ENCODE results near the gene ANAPC5.
"Not testable (repeated sequence)": the region's sequence is repeated elsewhere in the genome, so short reads cannot be mapped to it uniquely, and the experiment has no call there.

The ANAPC5 gene

DNA sequence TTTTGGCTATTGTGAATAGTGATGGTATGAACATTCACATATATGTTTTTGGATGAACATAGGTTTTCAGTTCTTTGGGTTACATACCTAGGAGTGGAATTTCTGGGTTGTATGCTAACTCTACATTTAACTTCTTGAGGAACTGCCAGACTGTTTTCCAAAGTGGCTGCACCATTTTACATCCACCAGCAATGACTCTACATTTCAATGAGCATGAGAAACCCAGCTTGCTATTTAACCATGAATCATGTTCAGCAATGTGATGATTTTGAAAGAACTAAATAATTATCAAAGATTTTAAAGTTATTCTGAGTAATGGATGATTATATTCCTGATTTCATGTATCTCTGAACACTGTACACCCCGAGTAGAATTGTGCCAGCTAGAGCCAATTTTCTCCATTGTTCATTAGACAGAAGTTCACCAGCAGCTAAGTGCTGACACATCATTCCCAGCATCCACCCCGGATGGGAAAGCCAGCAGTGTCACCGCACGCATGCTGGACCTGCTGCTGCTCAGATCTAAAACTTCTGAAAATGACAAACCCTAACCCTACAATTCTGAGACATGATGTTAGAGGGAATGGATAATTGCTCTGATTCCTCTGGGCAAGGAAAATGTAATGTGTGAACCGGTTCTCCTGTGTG, 13.3 kb upstream of the ANAPC5 start:
- DNase-seq, result no peak

DNA sequence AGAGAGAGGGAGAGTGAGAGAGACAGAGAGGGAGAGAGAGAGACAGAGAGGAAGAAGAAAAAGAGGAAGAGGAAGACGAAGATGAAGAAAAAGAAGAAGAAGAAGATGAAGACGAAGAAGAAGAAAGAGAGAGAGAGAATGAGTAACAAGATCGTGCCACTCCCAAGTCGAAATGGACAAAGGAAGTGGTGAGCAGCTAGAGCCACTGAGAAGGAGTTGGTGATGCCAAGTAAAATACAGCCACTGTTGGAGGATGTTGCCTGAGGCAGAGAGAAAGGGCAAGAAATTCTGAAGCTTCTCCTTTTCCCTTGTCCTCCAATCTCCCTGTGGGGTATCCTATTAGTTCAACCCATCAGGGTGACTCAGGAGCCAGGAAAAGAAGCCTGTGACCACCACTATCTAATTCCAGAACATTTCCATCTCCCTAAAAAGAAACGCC, 12.5 kb upstream of the ANAPC5 start:
- DNase-seq, result no peak

DNA sequence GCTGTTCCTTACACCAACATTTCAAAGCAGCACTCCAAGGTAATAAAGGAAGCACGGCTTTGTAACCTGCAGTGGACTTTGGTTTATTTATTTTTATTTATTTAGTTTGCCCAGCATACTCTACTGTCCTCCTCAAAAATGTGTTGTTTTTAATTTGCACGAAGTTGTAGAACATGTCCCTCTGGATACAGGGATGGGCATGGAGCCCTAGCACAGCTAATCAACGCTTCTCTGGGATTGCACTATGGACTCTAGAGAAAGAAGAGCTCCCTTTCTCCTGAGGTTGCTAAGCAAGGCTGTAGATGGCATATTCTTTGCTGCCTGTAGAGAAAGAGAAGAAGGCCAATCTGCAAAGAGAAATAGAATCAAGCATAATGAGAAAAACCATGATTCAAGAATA, 5.9 kb upstream of the ANAPC5 start:
- DNase-seq, result no peak

DNA sequence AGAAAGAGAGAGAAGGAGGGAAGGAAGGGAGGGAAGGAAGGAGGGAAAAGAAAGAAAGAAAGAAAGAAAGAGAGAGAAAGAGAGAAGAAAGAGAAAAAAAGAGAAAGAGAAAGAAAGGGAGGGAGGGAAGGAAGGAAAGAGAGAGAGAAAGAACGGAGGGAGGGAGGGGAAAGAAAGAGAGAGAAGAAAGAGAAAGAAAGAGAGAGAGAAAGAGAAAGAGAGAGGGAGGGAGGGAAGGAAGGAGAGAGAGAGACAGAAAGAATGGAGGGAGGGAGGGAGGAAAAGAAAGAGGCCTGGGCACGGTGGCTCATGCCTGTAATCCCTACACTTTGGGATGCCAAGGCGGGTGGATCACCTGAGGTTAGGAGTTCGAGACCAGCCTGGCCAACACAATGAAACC, 5.1 kb upstream of the ANAPC5 start:
- DNase-seq, result no peak

DNA sequence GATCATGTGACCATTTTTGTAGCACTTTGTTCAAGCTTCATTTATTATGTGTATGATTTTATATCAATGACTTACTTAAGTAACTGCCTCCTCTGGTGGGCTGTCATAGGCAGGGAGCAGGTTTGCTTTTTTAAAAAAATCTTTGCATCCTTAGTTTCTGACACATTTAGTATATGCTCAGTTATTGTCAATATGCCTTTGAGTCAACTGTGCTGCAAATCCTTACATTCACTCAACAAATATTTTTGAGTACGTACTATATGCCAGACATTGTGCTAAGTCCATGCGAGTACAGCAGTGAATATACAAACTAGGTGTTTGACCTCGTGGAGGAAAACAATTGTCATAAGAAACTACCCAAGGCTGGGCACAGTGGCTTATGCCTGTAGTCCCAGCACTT, 4.4 kb upstream of the ANAPC5 start:
- no peak for DNase-seq

DNA sequence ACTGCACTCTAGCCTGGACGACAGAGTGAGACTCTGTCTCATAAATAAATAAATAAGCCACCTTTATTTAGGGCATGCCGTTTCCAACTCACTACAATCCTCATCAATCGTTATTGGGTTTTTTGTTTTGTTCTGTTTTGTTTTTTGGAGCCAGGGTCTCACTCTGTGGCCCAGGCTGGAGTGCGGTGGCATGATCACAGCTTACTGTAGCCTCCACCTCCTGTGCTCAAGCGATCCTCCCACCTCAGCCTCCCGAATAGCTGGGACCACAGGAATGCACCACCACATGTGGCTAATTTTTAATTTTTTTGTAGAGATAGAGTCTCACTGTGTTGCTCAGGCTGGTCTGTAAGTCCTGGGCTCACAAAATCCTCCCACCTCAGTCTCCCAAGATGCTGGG, 3.6 kb upstream of the ANAPC5 start:
- DNase-seq, result no peak

DNA sequence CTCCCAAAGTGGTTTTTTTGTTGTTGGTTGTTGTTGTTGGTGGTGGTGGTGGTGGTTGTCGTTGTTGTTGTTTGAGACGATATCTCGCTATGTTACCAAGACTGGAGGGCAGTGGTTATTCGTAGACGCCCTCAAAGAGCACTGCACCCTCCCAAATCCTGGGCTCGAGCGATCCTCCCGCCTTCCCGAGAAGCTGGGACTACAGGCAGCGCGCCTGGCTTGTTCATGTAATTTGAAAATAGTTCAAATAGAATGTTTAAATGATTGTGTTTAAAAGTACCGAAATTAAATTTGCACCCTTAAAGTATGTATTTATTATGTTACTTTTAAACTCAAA, 439 bp upstream of the ANAPC5 start:
- peak in 1 of 2 experiments; percentile 81 for DNase-seq

DNA sequence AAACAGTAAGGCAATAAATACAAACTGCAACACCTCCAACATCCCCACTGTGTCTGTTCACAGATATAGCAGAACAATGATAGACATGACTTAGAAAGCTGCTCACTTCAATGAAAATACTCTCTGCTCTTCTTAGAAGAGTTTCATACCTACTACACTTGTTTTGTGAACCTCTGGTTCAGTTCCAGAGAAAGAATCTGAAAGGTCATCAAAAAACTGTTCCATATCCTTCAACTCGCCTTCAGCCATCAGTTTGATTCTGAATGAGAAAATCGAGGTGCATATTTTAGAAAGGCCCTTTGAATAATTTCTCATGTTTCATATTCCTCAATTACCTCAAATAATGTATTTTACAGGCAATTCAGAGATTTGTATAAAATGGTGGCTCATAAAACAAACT, 5.5 kb downstream of the ANAPC5 start:
- DNase-seq, result no peak

DNA sequence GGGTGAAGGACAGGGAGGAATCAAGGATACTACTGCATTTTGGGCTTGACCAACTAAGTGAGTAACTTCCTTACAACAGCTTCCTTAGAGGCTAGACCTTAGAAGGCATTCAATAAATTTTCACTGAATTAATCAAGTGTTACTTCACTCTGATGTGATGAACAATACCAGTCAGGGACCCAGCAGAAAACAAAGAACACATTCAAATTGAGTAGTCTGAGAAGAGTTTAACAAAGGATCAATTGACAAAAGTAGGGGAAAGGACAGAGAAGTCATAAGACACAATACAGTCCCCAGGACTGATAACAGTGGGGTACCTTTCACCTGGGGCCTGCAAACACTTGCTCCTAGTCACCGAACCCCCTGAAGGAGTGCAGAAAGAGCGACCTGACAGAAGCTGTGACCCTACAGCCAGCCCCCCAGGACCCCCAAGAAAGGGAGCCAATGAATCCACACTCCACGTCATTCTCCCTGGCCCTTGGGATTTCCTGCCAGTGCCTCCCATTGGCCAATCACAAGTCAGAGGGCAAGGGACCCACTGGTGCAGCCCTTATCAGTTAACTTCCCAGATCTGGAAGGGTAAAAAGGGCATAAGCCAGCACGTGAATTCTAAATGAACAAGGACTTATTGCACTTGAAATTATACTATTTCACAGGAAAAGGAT, 6.9 kb downstream of the ANAPC5 start:
- DNase-seq, result no peak

DNA sequence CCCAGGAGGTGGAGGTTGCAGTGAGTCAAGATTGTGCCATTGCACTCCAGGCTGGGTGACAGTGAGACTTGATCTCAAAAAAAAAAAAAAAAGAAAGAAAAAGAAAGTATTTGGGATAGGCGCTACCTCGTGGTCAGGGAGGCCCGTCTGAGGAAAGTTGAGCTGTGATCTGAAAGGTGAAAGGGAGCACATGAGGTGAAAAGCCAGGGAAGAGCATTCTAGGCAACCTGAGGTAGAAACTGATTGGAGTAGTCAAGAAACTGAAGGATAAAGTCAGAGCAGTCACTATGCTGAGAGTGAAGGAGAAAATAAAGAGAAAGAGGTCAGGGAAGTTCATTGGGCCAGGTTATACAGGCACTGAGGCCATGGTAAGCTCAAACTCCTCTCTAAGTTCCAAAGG, 7.7 kb downstream of the ANAPC5 start:
- no peak for DNase-seq

DNA sequence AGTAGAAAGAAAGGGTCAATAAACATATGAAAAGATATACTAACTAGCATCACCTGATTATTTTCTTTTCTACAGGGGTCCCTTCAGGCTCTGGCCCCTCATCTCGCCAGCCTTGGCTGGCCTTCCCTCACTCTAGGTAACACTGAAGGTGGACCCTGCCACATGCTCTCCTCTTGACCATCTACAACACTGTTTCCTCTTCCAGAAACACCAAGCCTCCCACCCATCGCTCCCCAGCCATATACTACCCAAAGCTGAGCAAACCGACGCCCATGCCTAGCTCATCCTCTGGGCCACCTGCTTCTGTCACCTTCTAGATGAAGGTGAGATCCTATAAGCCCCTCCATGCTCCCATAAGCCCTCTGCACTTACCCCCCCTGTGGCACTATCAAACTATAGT, 14.8 kb downstream of the ANAPC5 start:
- no peak for DNase-seq

DNA sequence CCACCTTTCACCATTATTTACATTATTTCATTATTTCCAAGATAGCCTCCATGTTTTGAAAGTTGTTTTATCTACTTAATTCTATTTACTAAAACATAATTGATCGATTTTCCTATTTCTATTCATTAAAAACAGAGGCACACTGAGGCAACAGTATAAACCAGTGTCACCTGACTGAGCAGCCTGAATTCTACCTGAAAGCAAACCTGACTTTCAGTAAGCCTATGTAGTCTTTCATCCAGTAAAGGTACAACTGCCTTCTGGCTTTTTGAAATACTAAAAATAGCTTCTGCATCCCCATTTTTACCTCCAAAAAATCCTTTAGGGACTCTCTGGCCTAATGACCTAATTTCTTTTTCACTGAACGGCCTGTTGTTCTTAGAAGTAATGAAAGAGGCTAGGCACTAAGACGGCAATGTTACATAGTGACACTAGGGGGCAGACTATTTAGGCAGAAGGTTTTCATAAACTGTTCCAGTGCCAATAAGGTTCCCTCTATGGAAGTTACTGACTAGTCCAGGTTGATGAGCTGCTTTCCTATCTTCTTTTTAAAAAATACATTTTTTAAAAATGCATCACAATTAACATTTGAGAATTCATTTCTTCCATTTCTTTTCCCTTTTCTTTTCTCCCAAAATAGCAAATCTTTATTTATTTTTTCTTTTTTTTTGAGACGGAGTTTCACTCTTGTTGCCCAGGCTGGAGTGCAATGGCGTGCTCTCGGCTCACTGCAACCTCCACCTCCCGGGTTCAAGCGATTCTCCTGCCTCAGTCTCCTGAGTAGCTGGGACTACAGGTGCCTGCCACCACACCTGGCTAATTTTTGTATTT, 17.5 kb downstream of the ANAPC5 start:
- peak; percentile 92 to 97 for DNase-seq

DNA sequence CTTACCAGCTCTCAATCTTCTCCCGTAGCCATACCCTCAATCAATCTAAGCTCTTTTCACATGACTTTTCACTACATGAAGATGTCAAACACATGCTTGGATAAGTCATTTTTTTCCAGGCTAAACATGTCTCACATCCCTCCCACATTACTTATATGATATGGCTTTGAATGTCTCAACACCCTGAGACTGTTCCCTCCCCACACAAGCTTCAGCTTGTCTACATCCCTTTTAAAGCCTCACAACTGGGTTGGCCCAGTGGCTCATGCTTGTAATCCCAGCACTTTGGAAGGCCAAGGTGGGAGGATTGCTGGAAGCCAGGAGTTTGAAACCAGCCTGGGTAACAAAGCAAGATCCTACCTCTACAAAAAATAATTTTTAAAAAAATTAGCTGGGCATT, 18.5 kb downstream of the ANAPC5 start:
- no peak for DNase-seq

DNA sequence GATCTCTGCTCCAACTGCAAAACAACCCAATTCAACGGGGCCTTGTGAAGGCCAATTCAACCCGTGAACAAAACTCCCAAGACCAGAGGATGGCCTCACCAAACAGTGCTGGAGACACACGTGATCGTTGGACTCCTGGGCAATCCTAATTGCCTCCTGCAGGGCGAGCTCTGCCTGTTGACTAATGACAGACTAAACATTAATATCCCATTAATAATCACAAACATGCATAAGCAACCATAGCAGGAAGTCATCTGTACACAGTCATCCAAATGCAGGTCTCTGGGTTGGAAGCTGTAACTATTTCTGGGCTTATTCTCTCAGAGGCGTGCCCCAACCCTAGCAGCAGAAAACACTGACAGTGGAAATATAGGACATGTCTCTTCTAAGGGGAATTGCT, 21.0 kb downstream of the ANAPC5 start:
- no peak for DNase-seq

DNA sequence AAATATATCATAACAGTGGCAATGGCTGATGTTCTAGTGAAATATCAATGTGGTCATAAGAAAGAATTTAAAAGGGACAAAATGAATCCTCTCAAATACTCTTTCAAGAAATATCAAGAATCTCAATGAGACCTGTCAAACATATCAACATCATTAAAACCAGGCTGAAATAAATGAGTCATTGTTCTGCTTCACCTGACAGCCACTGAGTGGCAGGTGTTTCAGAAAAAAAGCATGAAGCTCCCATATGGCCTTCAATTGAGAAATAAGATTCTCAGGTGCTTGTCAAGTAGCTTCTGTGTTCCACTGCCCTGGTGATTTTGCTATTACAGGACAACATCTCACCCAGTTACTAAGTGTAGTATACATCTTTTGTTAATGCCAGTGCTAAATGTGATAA, 21.5 kb downstream of the ANAPC5 start:
- DNase-seq, result no peak

DNA sequence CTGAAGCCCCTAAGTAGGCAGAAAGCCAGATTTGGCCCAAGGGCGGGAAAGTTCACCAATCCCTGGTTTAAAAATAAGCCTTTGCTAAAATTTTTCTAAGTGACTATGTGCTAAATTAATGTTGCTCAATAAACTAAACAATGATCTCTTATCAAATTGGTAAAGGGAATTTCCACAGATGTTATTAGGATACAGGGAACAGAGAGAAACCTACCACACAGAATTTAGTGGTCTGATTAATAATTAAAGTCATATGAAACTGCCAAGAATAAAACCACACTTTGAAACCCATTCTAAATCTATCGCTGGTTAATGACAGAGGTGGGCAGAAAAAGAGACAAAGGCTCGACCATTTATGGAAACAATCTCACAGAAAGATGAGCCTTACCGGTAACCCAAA, 22.0 kb downstream of the ANAPC5 start:
- no peak for DNase-seq

DNA sequence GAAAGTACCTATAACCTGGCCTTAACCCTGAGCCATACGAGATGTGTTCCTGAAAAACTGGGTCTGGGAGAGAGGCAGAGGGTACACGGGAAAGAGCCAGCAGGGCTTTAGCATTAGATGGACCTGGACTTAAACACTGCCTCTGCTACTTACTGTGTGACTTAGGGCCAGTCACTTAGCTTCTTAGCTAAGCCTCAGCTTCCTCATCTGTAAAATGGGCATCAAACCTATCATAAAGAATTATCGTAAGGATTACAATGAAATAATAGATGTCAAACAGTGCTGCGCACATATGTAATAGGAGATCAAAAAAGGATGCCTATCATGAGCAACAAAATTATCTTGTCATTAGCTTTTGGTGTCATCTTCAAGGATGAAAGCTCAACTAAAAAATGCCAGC, 23.6 kb downstream of the ANAPC5 start:
- no peak for DNase-seq

DNA sequence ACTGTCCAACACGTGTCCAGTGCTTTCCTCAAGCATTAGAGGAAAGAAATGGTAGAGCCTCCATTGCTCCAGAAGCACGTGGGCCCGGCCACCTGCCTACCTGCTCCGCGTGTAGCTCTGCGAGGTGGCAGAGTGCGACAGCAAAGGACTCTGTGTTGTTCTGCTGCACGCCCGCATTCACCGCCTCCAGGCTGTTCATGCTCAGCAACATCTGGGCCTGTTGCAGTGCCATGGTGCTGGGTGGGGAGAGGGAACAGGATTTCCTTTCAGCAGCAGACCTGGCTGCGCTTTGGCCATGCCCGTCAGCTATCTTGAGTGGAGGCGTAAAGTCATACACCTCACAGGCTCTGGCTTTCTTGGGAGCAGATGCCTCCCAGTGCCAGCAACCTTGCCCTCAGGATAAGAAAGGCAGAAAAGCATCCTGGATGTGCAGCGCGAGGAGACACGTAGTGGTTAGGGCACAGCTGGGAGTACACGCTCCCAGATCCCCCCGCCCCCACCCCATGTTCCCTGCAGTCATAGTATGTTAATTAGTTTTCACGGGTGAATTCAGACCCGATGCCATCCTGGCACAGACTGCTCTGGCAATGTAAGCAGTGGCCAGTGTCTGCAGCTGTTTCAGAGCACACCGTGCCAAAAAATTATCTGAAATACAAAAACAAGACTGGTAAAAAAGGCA, 25.1 kb downstream of the ANAPC5 start:
- DNase-seq, result no peak

DNA sequence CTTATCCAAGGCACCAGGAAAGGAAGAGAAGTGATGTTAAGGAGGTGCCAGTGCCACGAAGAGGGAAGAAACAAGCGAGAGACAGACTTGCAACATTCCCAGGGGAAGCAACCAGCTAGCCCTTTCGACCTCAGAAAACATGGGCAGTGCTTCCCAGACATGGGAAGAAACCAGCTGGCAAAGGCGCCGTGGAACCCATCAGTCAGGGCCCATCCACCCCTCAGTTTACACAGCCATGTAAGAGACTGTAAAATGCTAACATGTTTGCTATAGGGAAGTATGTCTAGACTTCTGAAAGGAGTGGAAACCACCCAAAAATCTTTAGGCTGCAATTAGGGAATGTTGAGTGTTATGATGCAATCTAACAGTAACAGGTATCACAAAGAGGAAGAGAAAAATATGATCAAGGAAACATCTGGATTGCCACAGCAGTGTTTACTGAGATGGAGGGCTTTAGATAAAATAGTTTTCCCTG, 26.3 kb downstream of the ANAPC5 start:
- DNase-seq, result no peak

DNA sequence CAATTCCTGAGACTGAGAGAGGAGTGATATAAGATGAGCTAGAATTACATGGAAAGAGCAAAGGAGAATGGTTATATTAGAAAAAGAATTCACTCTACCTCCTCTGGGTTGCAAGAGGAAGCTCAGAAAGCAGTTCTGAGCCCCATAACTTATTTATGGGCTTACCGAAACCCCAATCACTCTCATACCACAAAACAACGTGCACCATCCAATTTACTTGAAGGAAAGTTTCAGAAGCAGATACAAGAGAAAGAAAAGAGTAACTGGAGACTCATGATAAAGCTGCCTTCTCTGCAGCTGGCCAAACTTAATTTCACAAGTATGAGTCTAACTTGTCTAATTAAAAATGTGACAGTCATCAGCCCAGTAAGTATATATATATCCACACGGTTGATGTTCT, 28.3 kb downstream of the ANAPC5 start:
- no peak for DNase-seq

DNA sequence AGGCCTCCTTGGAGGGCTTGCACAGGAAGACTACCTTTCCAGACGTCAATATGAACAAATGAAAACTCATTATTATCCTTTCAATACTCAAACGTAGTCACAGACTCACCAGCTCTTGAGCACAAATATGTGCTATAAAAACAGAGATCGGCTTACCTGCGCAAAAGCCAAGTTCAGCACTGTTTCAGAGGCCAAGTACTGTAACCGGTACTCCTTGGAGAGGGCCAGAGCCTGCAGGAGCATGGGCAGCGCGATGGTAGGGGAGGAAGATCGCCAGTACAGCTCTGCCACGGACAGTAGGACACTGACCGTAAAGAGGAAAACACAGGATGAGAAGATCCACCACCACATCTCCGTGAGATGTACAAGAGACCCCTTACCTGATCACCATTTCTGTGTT, 34.1 kb downstream of the ANAPC5 start:
- no peak for DNase-seq

DNA sequence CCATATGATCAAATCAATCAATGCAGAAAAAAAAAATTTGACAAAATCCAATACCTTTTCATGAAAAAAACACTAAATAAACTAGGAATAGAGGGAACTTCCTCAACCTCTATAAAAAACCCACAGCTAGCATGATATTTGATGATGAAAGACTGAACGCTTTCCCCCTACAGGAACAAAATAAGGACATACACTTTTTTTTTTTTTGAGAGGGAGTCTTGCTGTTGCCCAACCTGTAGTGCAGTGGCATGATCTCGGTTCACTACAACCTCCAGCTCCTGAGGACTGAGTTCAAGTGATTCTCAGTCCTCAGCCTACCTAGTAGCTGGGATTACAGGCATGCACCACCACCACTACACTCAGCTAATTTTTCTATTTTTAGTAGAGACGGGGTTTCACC, 37.8 kb downstream of the ANAPC5 start:
- DNase-seq, result peak; percentile 51 to 55

DNA sequence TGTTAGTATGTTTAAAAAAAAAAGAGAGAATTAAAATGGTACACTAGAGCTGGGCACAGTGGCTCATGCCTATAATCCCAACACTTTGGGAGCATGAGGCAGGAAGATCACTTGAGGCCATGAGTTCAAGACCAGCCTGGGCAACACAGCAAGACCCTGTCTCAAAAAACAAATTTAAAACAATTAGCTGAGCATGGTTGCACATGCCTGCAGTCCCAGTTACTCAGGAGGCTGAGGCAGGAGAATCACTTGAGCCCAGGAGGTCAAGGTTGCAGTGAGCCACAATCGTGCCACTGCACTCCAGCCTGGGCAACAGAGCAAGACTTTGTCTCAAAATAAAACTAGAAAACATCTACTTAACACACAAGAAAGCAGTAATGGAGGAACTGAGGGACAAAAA, 42.0 kb downstream of the ANAPC5 start:
- not testable (repeated sequence) for DNase-seq

DNA sequence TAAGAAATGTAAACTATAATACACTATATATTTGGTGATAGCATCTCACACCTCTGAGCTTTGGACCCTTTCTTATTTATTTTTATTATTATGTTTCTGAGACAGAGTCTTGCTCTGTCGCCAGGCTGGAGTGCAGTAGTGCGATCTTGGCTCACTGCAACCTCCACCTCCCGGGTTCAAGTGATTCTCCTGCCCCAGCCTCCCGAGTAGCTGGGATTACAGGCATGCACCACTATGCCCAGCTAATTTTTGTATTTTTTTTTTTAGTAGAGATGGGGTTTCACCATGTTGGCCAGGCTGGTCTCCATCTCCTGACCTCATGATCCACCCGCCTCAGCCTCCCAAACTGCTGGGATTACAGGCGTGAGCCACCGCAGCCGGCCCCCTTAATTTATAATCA, 44.8 kb downstream of the ANAPC5 start:
- not testable (repeated sequence) for DNase-seq

Data from Kasumi-1 (cell line).